ENCODE results near the gene VSX1. TPM values are rescaled to one million over a fixed set of nuclear protein-coding genes. Genes with fewer than 3 reads are reported as not detected.

VSX1 gene
- total and polyA plus RNA-seq, 2 of the 4 experiments (the other 2 are of a cell fraction) = not detected

DNA sequence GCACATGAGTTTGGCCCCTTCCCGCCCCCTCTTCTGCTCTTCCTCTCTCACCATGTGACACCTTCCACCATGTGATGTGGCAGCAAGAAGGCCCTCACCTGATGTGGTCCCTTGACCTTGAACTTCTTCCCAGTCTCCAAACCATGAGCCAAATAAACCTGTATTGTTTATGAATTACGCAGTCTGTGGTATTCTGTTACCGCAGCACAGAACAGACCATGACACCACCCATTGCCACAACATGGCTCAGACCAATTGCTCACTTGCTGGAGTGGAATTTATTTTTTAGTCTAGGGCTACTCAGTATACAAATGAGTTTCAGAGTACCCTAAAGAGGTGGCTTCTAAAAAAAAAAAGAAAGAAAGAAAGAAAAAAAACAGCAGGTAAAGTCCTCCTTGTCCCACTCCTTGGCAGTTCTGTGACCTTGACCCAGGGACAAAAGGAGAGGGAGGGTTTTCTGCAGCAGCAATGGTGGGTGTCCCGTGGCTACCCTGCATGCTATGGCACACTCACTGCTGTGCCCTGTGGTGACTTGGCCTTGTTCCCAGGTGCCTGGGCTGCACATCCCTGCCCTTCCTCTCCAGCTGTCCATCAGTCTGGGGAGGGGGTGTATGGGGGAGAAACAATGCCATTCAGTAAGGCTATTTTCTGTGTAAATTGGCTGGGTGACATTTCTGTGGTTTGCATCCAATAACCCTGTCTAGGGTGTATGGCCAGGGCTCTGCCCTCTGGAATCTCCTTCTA, 5.4 kb upstream of the VSX1 start:
- DNase-seq (no peak), ATAC-seq (ENCODE audit: low read depth) (no peak)
- H2BK120ac ChIP-seq (ENCODE audit: low read depth, low read length) = no peak overlapping the region
- no peak overlapping the region for H4K8ac ChIP-seq (ENCODE audit: low read depth in 2 of 2, low read length in 2 of 2)
- ChIA-PET CTCF (no interaction called here), POLR2A (ENCODE audit: unreplicated experiment) (no interaction called here)
- no peaks in the 10 kb centered on the region for H3K9me3 ChIP-seq (ENCODE audit: control insufficient read depth, insufficient read depth, low read length)
- WGBS, 2 experiments (ENCODE audit: extremely low coverage in 2 of 2, insufficient read length in 1 of 2) = no CpG with 5 or more reads among the region's 4 CpGs
- no peak overlapping the region for H3K18ac ChIP-seq (ENCODE audit: low read depth, low read length)
- H4K20me1 ChIP-seq (ENCODE audit: insufficient read depth, low read length) = no peaks in the 10 kb centered on the region; the same call in 1 of the 2 replicates
- H3K23ac ChIP-seq (ENCODE audit: low read depth, low read length) = no peak overlapping the region
- BruUV-seq (replicated peaks) = no TSS peak
- in situ Hi-C loops (cut with MboI; ENCODE audit: low sequenced_read_pairs) (no loop called here), intact Hi-C loops (cut with micrococcal nuclease) (loop anchor here (1.0 kb wide), 1 partner anchor 88 kb away; no protein-coding TSS in a partner anchor), dilution Hi-C loops (cut with HindIII; ENCODE audit: low sequenced_read_pairs, unreplicated experiment) (no loop called here)
- H4K91ac ChIP-seq (ENCODE audit: insufficient read depth, low read depth, low read length) = no peak overlapping the region
- H3K36me3 ChIP-seq (ENCODE audit: control insufficient read depth, insufficient read depth, low read length) = no peaks in the 10 kb centered on the region
- no peak overlapping the region for H2BK5ac ChIP-seq (ENCODE audit: low read depth, low read length, poor library complexity, severe bottlenecking)
- H3K4me1 ChIP-seq (ENCODE audit: control insufficient read depth, insufficient read depth, low read length) = no peaks in the 10 kb centered on the region; the same call in 1 of the 2 replicates
- no peak overlapping the region for H2BK20ac ChIP-seq (ENCODE audit: low read depth, low read length)
- no peak overlapping the region for H3K4me3 ChIP-seq (ENCODE audit: insufficient read depth, low read depth, low read length)
- H2AK9ac ChIP-seq (replicated peaks; ENCODE audit: low read depth, low read length, poor library complexity) = no peak overlapping the region
- no peak overlapping the region for H3K4ac ChIP-seq (ENCODE audit: low read depth, low read length)
- H2AK5ac ChIP-seq (ENCODE audit: low read depth, low read length) = no peak overlapping the region
- no peak overlapping the region for H3K4me2 ChIP-seq (ENCODE audit: low read depth, low read length)
- no peak overlapping the region for H4K5ac ChIP-seq (ENCODE audit: low read depth, low read length)
- no peak overlapping the region for H2AFZ ChIP-seq (replicated peaks; ENCODE audit: low read length, poor library complexity)
- TF ChIP-seq MAFK (IDR thresholded peaks at IDR 0.05; ENCODE audit: low read depth, low read length) (no peak), CHD1 (IDR thresholded peaks at IDR 0.05; ENCODE audit: low read depth, low read length) (no peak)
- TF ChIP-seq, protein P1, sequence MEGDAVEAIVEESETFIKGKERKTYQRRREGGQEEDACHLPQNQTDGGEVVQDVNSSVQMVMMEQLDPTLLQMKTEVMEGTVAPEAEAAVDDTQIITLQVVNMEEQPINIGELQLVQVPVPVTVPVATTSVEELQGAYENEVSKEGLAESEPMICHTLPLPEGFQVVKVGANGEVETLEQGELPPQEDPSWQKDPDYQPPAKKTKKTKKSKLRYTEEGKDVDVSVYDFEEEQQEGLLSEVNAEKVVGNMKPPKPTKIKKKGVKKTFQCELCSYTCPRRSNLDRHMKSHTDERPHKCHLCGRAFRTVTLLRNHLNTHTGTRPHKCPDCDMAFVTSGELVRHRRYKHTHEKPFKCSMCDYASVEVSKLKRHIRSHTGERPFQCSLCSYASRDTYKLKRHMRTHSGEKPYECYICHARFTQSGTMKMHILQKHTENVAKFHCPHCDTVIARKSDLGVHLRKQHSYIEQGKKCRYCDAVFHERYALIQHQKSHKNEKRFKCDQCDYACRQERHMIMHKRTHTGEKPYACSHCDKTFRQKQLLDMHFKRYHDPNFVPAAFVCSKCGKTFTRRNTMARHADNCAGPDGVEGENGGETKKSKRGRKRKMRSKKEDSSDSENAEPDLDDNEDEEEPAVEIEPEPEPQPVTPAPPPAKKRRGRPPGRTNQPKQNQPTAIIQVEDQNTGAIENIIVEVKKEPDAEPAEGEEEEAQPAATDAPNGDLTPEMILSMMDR (conservative IDR thresholded peaks at IDR 0.05; ENCODE audit: low read depth, low read length) = no peak
- no peak overlapping the region for H3K27ac ChIP-seq (ENCODE audit: insufficient read depth, low read length)
- H3K27me3 ChIP-seq (ENCODE audit: control insufficient read depth, insufficient read depth, low read length) = peaks cover 66% of the 10 kb centered on the region
- no peaks in the 10 kb centered on the region for H3K79me1 ChIP-seq (ENCODE audit: low read depth in 1 of 2, low read length in 2 of 2)
- no peak overlapping the region for H3K14ac ChIP-seq (replicated peaks; ENCODE audit: low read depth, low read length)
- no peak overlapping the region for H3K56ac ChIP-seq (ENCODE audit: extremely low read depth, insufficient read depth, low read length)
- H3K9me1 ChIP-seq (ENCODE audit: insufficient read depth, low read length) = no peaks in the 10 kb centered on the region
- H2BK15ac ChIP-seq (ENCODE audit: low read depth, low read length) = no peak overlapping the region
- H3K9ac ChIP-seq (ENCODE audit: low read depth, low read length) = no peak overlapping the region

Data from IMR-90 (cell line).